NCI-H2196 treated with DMSO at 0.1 percent for 48 hours (cell line): Measurements from ENCODE around the gene PLEKHA1.

ENCODE experiments used
- DNase-seq: peaks from one replicate; lab custom pipeline; 2025; ENCODE audit not compliant: unreplicated experiment; lab: John Stamatoyannopoulos, UW

PLEKHA1 gene

DNA sequence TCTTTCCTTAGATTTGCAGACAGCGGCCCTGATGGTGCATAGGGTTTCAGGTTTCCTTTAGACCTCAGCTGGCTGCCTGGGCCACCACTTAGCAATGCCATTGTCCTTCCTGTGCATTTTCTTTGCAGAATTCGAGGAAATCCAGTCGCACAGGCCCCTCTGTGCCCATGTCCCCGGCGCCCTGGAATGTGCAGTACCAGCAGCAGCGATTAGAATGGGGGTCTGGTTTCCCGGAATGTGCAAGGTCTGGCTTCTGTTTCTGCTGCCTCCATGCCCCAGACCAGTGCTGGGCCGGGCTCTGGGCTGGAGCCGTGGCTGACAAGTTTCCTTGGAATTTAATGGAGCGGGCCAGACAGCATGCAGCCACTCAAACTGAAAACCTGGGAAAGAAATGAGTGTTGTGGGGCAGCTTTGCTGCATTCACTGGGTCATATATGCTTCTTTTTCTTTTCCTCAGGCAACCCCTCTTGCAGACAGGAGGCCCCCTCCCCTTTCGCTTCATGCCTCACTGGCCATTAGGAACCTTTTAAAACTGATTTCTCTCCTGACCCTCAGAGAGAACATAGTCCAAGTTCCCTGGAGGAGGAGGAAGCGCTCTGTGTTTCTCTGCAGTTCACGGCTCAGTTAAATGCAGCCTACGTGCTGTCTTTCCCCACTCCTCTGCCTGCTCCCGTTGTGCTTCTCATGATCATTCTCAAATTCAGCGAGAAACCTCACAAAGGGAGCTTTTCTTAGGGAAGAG, 101.3 kb downstream of the PLEKHA1 start:
- no peak for DNase-seq

DNA sequence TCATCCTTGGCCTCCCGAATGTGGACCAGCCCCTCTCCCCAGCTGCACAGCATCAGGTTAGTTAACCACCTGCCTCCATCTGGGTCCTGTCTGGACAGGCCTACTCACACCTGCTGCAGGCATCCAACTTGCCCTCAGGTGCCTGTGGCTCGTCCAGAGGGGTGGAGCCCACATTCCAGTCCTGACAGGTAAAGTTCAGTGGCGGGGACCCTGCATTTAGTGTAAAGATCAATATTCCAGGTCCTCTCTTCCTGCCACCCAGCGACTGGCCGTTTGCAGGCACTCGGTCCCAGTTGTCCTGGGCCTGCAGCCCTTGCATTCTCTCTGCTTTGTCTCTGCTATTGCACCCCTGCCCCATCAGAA, 101.8 kb downstream of the PLEKHA1 start:
- no peak for DNase-seq

DNA sequence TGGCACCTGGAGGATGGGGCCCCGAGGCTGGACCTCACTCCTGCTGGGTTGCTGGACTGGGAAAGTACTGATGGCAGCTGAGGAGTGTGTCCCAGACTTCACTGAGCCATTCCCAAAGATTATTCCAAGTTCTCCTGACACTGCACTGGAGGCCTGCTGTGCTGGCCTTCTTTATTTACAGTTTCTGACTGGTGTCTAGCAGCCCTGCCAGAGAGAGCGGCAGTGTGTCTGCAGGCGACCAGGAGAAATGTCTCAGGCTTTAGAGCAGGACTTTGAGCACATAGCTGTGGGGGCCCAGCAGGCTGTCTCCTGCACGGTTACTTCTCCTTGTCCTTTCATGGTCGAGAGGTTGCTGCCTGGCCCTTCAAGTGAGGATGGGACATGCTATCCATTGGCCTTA, 102.9 kb downstream of the PLEKHA1 start:
- DNase-seq = no peak

DNA sequence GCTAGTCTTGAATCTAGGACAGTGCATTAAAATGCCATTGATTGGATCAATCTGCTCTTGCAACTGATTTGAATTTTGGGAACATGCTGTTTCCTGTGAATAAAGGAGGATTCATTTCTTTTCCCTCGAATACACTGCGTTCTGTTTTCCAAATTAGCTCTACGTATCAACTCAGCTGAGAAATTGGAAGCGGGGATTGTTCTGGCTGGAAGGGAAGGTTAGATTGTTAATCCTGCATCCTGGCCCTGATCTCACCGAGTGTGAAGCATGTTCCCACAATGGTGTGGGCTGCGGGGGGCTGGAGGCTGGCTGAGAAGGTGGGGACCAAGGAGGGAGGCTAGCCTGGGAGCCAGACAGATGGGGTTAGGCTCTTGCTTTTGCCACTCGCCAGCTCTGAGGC, 104.5 kb downstream of the PLEKHA1 start:
- no peak for DNase-seq

DNA sequence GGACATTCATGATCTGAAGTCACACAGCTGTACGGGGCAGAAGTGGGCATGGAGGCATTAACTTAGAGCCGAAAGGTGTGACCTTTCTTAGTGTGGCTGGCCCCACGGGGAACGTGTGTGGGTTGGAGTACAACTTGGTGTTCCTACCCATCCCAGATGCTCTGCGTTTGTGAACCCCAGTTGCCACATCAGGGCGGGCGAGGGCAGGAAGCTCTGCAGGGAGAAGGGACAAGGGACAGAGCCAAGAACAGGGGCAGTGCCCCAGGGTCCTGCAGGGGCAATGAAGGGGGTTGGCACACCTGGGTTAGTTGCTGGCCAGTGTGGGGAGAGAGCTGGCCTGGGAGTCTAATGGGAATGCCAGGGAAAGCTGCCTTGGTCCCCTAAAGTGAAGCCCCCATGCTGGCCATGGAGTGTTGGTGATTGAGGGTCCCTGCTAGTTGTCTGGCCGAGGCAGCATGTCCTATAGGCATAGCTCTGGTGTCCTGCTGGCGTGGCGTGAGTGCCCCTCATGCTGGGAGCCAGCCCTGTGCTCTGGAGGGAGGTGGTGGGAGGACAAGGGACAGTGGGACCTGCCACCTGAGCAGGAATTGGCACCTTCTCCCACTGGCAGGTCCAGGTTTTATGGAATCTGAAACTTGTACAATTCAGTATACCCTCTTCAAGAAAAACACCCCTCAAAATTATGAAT, 105.8 kb downstream of the PLEKHA1 start:
- DNase-seq = no peak

DNA sequence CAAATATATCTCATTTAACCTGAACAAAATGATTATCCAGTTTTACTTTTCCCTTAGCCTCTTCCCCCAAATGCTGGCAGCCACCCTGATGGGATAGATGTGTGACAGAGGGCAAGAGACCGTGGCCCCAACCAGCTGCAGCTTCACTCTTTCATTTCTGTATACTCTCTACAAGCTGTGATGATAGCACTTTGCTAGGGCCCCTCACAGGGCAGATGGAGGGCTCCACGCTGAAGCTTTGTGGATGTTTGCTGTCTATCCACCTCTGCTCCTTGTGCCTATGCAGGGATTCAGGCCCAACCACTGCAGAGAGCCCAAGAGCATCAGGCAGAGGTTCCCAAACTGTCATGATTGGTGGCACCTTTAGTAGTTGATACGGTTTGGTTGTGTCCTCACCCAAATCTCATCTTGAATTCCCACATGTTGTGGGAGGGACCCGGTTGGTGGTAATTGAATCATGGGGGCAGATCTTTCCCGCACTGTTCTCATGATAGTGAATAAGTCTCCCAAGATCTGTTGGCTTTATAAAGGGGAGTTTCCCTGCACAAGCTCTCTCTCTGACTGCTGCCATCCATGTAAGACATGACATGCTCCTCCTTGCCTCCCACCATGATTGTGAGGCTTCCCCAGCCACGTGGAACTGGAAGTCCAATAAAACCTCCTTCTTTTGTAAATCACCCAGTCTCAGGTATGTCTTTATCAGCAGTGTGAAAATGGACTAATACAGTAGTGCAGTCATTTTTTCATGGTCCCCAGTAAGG, 107.0 kb downstream of the PLEKHA1 start:
- DNase-seq = no peak
